IMR-90 (cell line): Measurements from ENCODE around the gene HOXA3. TPM values are rescaled to one million over a fixed set of nuclear protein-coding genes. Genes with fewer than 3 reads are reported as not detected.
A peak's percentile ranks its signal among the peaks of the same experiment; 100 is the strongest.

Experiments used
- ATAC-seq: fragments of 200-7000 bp; cut with Tn5 transposase; 2 replicates; pipeline ENCODE4 v1.9.1; 2020; ENCODE audit warnings: low read depth, mild to moderate bottlenecking, moderate library complexity
- BruUV-seq: library from RNA; stranded (reverse); fragments of 400-500 nt; replicated peaks from 2 replicates; lab custom pipeline; 2021; lab: Mats Ljungman, UMichigan
- CTCF ChIA-PET: fragments of 300-600 bp; formaldehyde crosslinking; extraction: SDS; loops from one replicate; lab custom pipeline; 2021; ENCODE audit warnings: antibody characterized with exemption; lab: Yijun Ruan, JAX
- POLR2A ChIA-PET: fragments of 300-600 bp; sonication (Branson Sonifier 250); formaldehyde crosslinking; loops from one replicate; lab custom pipeline; 2022; ENCODE audit warnings: antibody characterized with exemption; ENCODE audit not compliant: unreplicated experiment; lab: Charles Lee
- DNase-seq: peaks from one replicate; pipeline ENCODE4 v3.0.0; 2013
- H2AFZ ChIP-seq: replicated peaks from 2 replicates; pipeline ENCODE3; 2013; ENCODE audit warnings: low read length, mild to moderate bottlenecking; ENCODE audit not compliant: poor library complexity
- H2AK5ac ChIP-seq: 2 replicates; pipeline ENCODE4 v1.6.1; 2013; ENCODE audit warnings: low read depth, low read length, inconsistent platforms
- H2AK9ac ChIP-seq: replicated peaks from 2 replicates; pipeline ENCODE3; 2013; ENCODE audit warnings: mild to moderate bottlenecking, low read depth, low read length, moderate library complexity; ENCODE audit not compliant: poor library complexity
- H2BK120ac ChIP-seq: 2 replicates; pipeline ENCODE4 v1.6.1; 2013; ENCODE audit warnings: low read depth, low read length, inconsistent platforms
- H2BK15ac ChIP-seq: 3 replicates; pipeline ENCODE4 v1.6.1; 2013; ENCODE audit warnings: low read depth, low read length, inconsistent platforms
- H2BK20ac ChIP-seq: 2 replicates; pipeline ENCODE4 v1.6.1; 2013; ENCODE audit warnings: low read depth, mild to moderate bottlenecking, inconsistent platforms, low read length, moderate library complexity
- H2BK5ac ChIP-seq: 2 replicates; pipeline ENCODE4 v1.6.1; 2013; ENCODE audit warnings: mild to moderate bottlenecking, low read depth, low read length, inconsistent platforms; ENCODE audit not compliant: poor library complexity, severe bottlenecking
- H3K14ac ChIP-seq: replicated peaks from 2 replicates; pipeline ENCODE4 v1.6.1; 2013; ENCODE audit warnings: low read depth, low read length, inconsistent platforms
- H3K18ac ChIP-seq: 2 replicates; pipeline ENCODE4 v1.6.1; 2013; ENCODE audit warnings: low read depth, low read length, control low read depth
- H3K23ac ChIP-seq: 2 replicates; pipeline ENCODE4 v1.6.1; 2013; ENCODE audit warnings: low read depth, low read length, inconsistent platforms
- H3K27ac ChIP-seq: 2 replicates; pipeline ENCODE4 v1.5.1; 2013; ENCODE audit warnings: mild to moderate bottlenecking, control low read depth, low read length; ENCODE audit not compliant: insufficient read depth
- H3K27me3 ChIP-seq: 2 replicates; pipeline ENCODE4 v1.6.1; 2013; ENCODE audit warnings: low read length; ENCODE audit not compliant: control insufficient read depth, insufficient read depth
- H3K36me3 ChIP-seq: 2 replicates; pipeline ENCODE4 v1.6.1; 2013; ENCODE audit warnings: low read length, mixed read lengths; ENCODE audit not compliant: control insufficient read depth, insufficient read depth
- H3K4ac ChIP-seq: 2 replicates; pipeline ENCODE4 v1.6.1; 2013; ENCODE audit warnings: low read depth, low read length, inconsistent platforms
- H3K4me1 ChIP-seq: 2 replicates; pipeline ENCODE4 v1.6.1; 2013; ENCODE audit warnings: low read length, mixed read lengths; ENCODE audit not compliant: control insufficient read depth, insufficient read depth
- H3K4me2 ChIP-seq: 2 replicates; pipeline ENCODE4 v1.6.1; 2013; ENCODE audit warnings: low read depth, mild to moderate bottlenecking, control low read depth, low read length, moderate library complexity
- H3K4me3 ChIP-seq: 2 replicates; pipeline ENCODE4 v1.5.1; 2013; ENCODE audit warnings: low read depth, mild to moderate bottlenecking, control low read depth, low read length, moderate library complexity; ENCODE audit not compliant: insufficient read depth
- H3K56ac ChIP-seq: 2 replicates; pipeline ENCODE4 v1.6.1; 2013; ENCODE audit warnings: low read length, inconsistent platforms; ENCODE audit not compliant: insufficient read depth; ENCODE audit errors: extremely low read depth
- H3K79me1 ChIP-seq, 2 experiments: 2 replicates each; pipeline ENCODE4 v1.6.1; 2013; ENCODE audit warnings: low read length in 2 of 2, inconsistent platforms in 1 of 2, low read depth in 1 of 2
- H3K9ac ChIP-seq: 2 replicates; pipeline ENCODE4 v1.6.1; 2013; ENCODE audit warnings: low read depth, low read length, control low read depth
- H3K9me1 ChIP-seq: 2 replicates; pipeline ENCODE4 v1.6.1; 2013; ENCODE audit warnings: low read length, inconsistent platforms; ENCODE audit not compliant: insufficient read depth
- H3K9me3 ChIP-seq: 2 replicates; pipeline ENCODE4 v1.6.1; 2013; ENCODE audit warnings: low read length; ENCODE audit not compliant: control insufficient read depth, insufficient read depth
- H4K20me1 ChIP-seq: 2 replicates; pipeline ENCODE4 v1.6.1; 2013; ENCODE audit warnings: low read length, inconsistent platforms; ENCODE audit not compliant: insufficient read depth
- H4K5ac ChIP-seq: 2 replicates; pipeline ENCODE4 v1.6.1; 2013; ENCODE audit warnings: mild to moderate bottlenecking, low read depth, low read length, control low read depth
- H4K8ac ChIP-seq, 2 experiments: 2 replicates each; pipeline ENCODE4 v1.6.1; 2013; ENCODE audit warnings: low read depth in 2 of 2, low read length in 2 of 2, control low read depth in 1 of 2, inconsistent platforms in 1 of 2
- H4K91ac ChIP-seq: 2 replicates; pipeline ENCODE4 v1.6.1; 2013; ENCODE audit warnings: low read depth, low read length, inconsistent platforms; ENCODE audit not compliant: insufficient read depth
- POLR2A ChIP-seq: IDR thresholded peaks from 2 replicates; pipeline ENCODE4 v1.6.1; 2012; ENCODE audit warnings: mild to moderate bottlenecking, low read depth, low read length
- RFX5 ChIP-seq: IDR thresholded peaks from 2 replicates; pipeline ENCODE4 v1.8.0; 2012; ENCODE audit warnings: low read depth, mild to moderate bottlenecking, low read length, moderate library complexity
- WGBS, 2 experiments: methylation state at CpG; one replicate each; pipeline versions ENCODE4 v1.1.5 to v1.1.7; 2013; ENCODE audit warnings: missing lambda C conversion rate in 2 of 2; ENCODE audit not compliant: insufficient read length in 1 of 2; ENCODE audit errors: extremely low coverage in 2 of 2; 5-methylcytosine and 5-hydroxymethylcytosine counted together
- dilution Hi-C: fragments of 300-500 bp; cut with HindIII; formaldehyde crosslinking; loops from one replicate; pipeline ENCODE4 v1.14.3; 2018; ENCODE audit warnings: low sequenced_read_pairs; ENCODE audit not compliant: unreplicated experiment
- in situ Hi-C: fragments of 300-500 bp; cut with MboI; formaldehyde crosslinking; loops from 3 replicates; pipeline ENCODE4 v1.14.3; 2019; ENCODE audit warnings: low sequenced_read_pairs, inconsistent platforms, mixed read lengths
- intact Hi-C: fragments of 100-400 bp; cut with micrococcal nuclease; formaldehyde crosslinking; loops from 2 replicates; pipeline ENCODE4 v1.10.0; 2022
- polyA plus RNA-seq, 3 experiments: library from polyadenylated mRNA; depleted of rRNA; stranded (reverse); fragments of >200 nt; gene quantifications; 2 replicates each; pipeline ENCODE4 v1.2.3, GENCODE V29; 2012; ENCODE audit warnings: low replicate concordance in 1 of 3
- total RNA-seq: library from RNA; depleted of rRNA; stranded (reverse); fragments of >200 nt; gene quantifications from 2 replicates; pipeline ENCODE4 v1.2.3, GENCODE V29; 2012

The HOXA3 gene
- total and polyA plus RNA-seq, 2 of the 4 experiments (the other 2 are of a cell fraction), result 0.90 to 5.4 TPM

DNA sequence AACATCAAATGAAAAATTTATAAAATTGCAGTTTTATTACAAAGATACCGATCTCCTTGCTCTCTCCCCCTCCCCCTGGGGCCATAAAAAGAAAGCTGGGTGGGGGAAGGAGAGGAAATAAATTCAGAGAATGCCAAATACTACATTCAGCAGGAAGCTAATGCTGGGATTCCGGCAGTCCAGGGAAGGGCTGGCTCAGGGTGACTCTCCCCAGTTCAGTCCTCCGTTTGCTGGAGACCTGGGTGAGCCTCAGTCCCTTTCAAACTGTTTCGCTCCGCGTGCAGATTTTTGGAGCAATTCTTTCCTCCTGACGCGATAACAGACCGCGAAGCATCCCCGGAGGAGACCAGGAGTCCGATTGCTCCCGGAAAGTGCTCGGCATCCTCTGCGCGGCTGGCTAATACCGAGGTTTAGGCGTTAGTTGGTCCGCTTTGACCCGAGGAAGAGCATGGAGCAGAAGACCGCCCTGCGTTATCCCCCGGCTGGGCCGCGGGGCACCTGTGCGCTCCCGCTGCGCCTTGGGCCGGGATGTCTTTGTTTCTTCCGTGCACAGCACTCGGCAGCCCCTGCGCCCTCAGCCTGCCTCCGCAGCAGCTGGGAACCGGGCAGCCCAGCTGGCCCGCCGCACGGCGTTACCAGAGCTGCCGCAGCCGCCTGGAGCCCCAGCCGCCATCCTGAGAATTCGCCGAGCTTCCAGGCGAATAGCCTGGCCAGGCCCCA lies 46.0 kb downstream of the HOXA3 start:
- peak overlapping the region; percentile 37; the same call in 1 of the 2 replicates for H2BK20ac ChIP-seq
- H3K23ac ChIP-seq, result peak overlapping the region; percentile 99
- in situ Hi-C loops, result loop anchor here (10.0 kb wide), 1 partner anchor 912 kb away; no protein-coding TSS in a partner anchor
- peaks cover 9% of the 10 kb centered on the region; the same call in 1 of the 2 replicates for H4K20me1 ChIP-seq
- DNase-seq (peak; percentile 58), ATAC-seq (peak; percentile 1)
- peak overlapping the region; percentile 77 for H4K5ac ChIP-seq
- H3K27ac ChIP-seq, result peak overlapping the region; percentile 96
- ChIA-PET POLR2A (interaction anchor here (0.5 to 1.3 kb wide), 4 partner anchors 10 to 78 kb away, joined by 3 to 5 read pairs (median 4); no protein-coding TSS in a partner anchor), CTCF (interaction anchor here (0.7 to 1.7 kb wide), 2 partner anchors 9 to 16 kb away, joined by 3 to 5 read pairs; no protein-coding TSS in a partner anchor)
- intact Hi-C loops, result no loop called here
- peak overlapping the region; percentile 20; the same call in 1 of the 3 replicates for H2BK15ac ChIP-seq
- peaks cover 11% of the 10 kb centered on the region; the same call in 1 of the 2 replicates for H3K9me1 ChIP-seq
- H4K91ac ChIP-seq, result peak overlapping the region; percentile 80
- no peak for TF ChIP-seq RFX5
- TF ChIP-seq POLR2A, result peak; percentile 61; the same call in 1 of the 2 replicates
- peak overlapping the region; percentile 49 for H3K4me2 ChIP-seq
- dilution Hi-C loops, result no loop called here
- H3K4me1 ChIP-seq, result peaks cover 46% of the 10 kb centered on the region
- 0% methylated on average over 30 of the region's 44 CpGs; no CpG with 5 or more reads in 1 of the 2 experiments for WGBS, 2 experiments
- H3K27me3 ChIP-seq, result no peaks in the 10 kb centered on the region
- BruUV-seq, result no TSS peak
- H2BK120ac ChIP-seq, result peak overlapping the region; percentile 89
- no peaks in the 10 kb centered on the region for H3K9me3 ChIP-seq
- H4K8ac ChIP-seq, result peak overlapping the region; percentile 88 to 89
- peak overlapping the region; percentile 86 for H2AK9ac ChIP-seq
- peaks cover 9% of the 10 kb centered on the region; the same call in 1 of the 2 replicates for H3K36me3 ChIP-seq
- H2AK5ac ChIP-seq, result peak overlapping the region; percentile 36
- peak overlapping the region; percentile 85 for H3K9ac ChIP-seq
- H2AFZ ChIP-seq, result peak overlapping the region; percentile 80
- peak overlapping the region; percentile 82 for H3K4ac ChIP-seq
- peak overlapping the region; percentile 80 for H3K18ac ChIP-seq
- H3K14ac ChIP-seq, result peak overlapping the region; percentile 73
- H3K56ac ChIP-seq, result peak overlapping the region; percentile 89
- H3K79me1 ChIP-seq, result peaks cover 0 to 37% of the 10 kb centered on the region in 2 experiments; a peak in 2 of 4 replicates
- peak overlapping the region; percentile 22 for H3K4me3 ChIP-seq
- H2BK5ac ChIP-seq, result peak overlapping the region; percentile 95
